HepG2 (cell line): ENCODE data around the gene TRPT1. TPM values are rescaled to one million over a fixed set of nuclear protein-coding genes. Genes with fewer than 3 reads are reported as not detected.

Experiments used
- ATAC-seq: fragments of 200-7000 bp; cut with Tn5 transposase; 3 replicates; pipeline ENCODE4 v1.9.1; 2020; ENCODE audit warnings: mild to moderate bottlenecking, moderate library complexity
- BruUV-seq: library from RNA; stranded (reverse); fragments of 400-500 nt; replicated peaks from 2 replicates; lab custom pipeline; 2021; lab: Mats Ljungman, UMichigan
- CTCF ChIA-PET: fragments of 300-600 bp; formaldehyde crosslinking; extraction: SDS; loops from one replicate; lab custom pipeline; 2021; ENCODE audit warnings: low total read pairs, inconsistent platforms, low intra/inter-chr PET ratio; lab: Yijun Ruan, JAX
- POLR2A ChIA-PET: fragments of 350-600 bp; sonication (Branson Sonifier 250); formaldehyde crosslinking; loops from one replicate; lab custom pipeline; 2020; ENCODE audit warnings: antibody characterized with exemption, inconsistent platforms; lab: Yijun Ruan, JAX
- DNase-seq: peaks from one replicate; pipeline ENCODE4 v3.0.0-alpha.2; 2015; ENCODE audit warnings: low spot score
- FAIRE-seq: peaks from 3 replicates; lab custom pipeline; 2011; peaks lifted over from hg19 to GRCh38; lab: Jason Lieb, UNC
- H2AFZ ChIP-seq: one replicate; pipeline ENCODE4 v1.6.1; 2011; ENCODE audit warnings: low read length, inconsistent platforms
- H3K27ac ChIP-seq: fragments of 300-600 bp; 3 replicates; pipeline ENCODE4 v1.8.0; 2011; ENCODE audit warnings: mixed run types, mild to moderate bottlenecking, mixed read lengths, low read length, inconsistent platforms; ENCODE audit not compliant: insufficient read depth; ENCODE audit errors: extremely low read length
- H3K27me3 ChIP-seq, 2 experiments: fragments of 200-600 bp in 1 of 2; 2 replicates in 1 of 2; 3 replicates in 1 of 2; pipeline versions ENCODE4 v1.6.0 to v1.8.0; 2011; ENCODE audit warnings: low read length in 2 of 2, mild to moderate bottlenecking in 2 of 2, moderate library complexity in 2 of 2, inconsistent platforms in 1 of 2; ENCODE audit not compliant: insufficient read depth in 2 of 2, control insufficient read depth in 1 of 2
- H3K36me3 ChIP-seq, 2 experiments: fragments of 200-600 bp in 1 of 2; replicated peaks in 1 of 2; 2 replicates in 1 of 2; 3 replicates in 1 of 2; pipeline versions ENCODE4 v1.5.1 to v1.8.0; 2011; ENCODE audit warnings: low read length in 2 of 2, inconsistent platforms in 1 of 2; ENCODE audit not compliant: insufficient read depth in 2 of 2, control insufficient read depth in 1 of 2
- H3K4me1 ChIP-seq: 2 replicates; pipeline ENCODE4 v1.5.1; 2012; ENCODE audit warnings: low read length, inconsistent platforms; ENCODE audit not compliant: insufficient read depth
- H3K4me2 ChIP-seq: 2 replicates; pipeline ENCODE4 v1.6.0; 2011; ENCODE audit warnings: low read depth, low read length, inconsistent platforms
- H3K4me3 ChIP-seq, 3 experiments: fragments of 200-600 bp in 1 of 3; sonication (generic), shearing (Covaris generic) in 1 of 3; replicated peaks in 1 of 3; 2 replicates each; pipeline ENCODE4 v1.5.1; 2011 to 2016; ENCODE audit warnings: low read length in 3 of 3, inconsistent platforms in 2 of 3, low read depth in 2 of 3, mild to moderate bottlenecking in 2 of 3, control low read depth in 1 of 3, mixed read lengths in 1 of 3; ENCODE audit not compliant: insufficient read depth in 1 of 3
- H3K79me2 ChIP-seq: one replicate; pipeline ENCODE4 v1.6.1; 2011; ENCODE audit warnings: low read length, inconsistent platforms; ENCODE audit not compliant: insufficient read depth
- H3K9ac ChIP-seq: 2 replicates; pipeline ENCODE4 v1.6.0; 2011; ENCODE audit warnings: mild to moderate bottlenecking, low read depth, low read length, inconsistent platforms; ENCODE audit not compliant: insufficient read depth
- H3K9me3 ChIP-seq: 2 replicates; pipeline ENCODE4 v1.5.1; 2012; ENCODE audit warnings: mild to moderate bottlenecking, low read length
- H4K20me1 ChIP-seq: 2 replicates; pipeline ENCODE4 v1.6.0; 2011; ENCODE audit warnings: inconsistent platforms, mild to moderate bottlenecking, low read length, moderate library complexity; ENCODE audit not compliant: insufficient read depth
- AGO1 ChIP-seq: fragments of 200-400 bp; formaldehyde crosslinking; IDR thresholded peaks from 2 replicates; pipeline ENCODE4 v1.6.1; 2017; ENCODE audit warnings: mild to moderate bottlenecking, low read depth, low read length, moderate library complexity; ENCODE audit not compliant: poor library complexity, severe bottlenecking
- AGO2 ChIP-seq: fragments of 200-400 bp; formaldehyde crosslinking; optimal IDR thresholded peaks from 2 replicates; pipeline ENCODE3; 2017; ENCODE audit warnings: mild to moderate bottlenecking, low read depth, low read length, moderate library complexity
- HNRNPK ChIP-seq: fragments of 200-400 bp; formaldehyde crosslinking; IDR thresholded peaks from 2 replicates; pipeline ENCODE4 v1.6.1; 2018; ENCODE audit warnings: low read length, low read depth, moderate library complexity, mild to moderate bottlenecking; ENCODE audit not compliant: poor library complexity, severe bottlenecking
- HNRNPL ChIP-seq: fragments of 200-400 bp; formaldehyde crosslinking; IDR thresholded peaks from 2 replicates; pipeline ENCODE4 v1.6.1; 2017; ENCODE audit warnings: mild to moderate bottlenecking, low read depth, low read length
- KDM2A ChIP-seq: sonication (generic); formaldehyde crosslinking; IDR thresholded peaks from 2 replicates; pipeline ENCODE4 v1.4.0; 2020; ENCODE audit warnings: low read depth, missing genetic modification reagents, borderline replicate concordance
- THYN1 ChIP-seq: sonication (generic); formaldehyde crosslinking; IDR thresholded peaks from 2 replicates; pipeline ENCODE4 v1.8.1; 2023; ENCODE audit warnings: low read depth, mild to moderate bottlenecking, moderate library complexity, missing genetic modification reagents, borderline replicate concordance
- ZC3H13 ChIP-seq: sonication (generic); formaldehyde crosslinking; IDR thresholded peaks from 2 replicates; pipeline ENCODE4 v1.8.1; 2023; ENCODE audit warnings: mild to moderate bottlenecking, missing genetic modification reagents, moderate library complexity
- ZFY ChIP-seq: sonication (generic); formaldehyde crosslinking; IDR thresholded peaks from 2 replicates; pipeline ENCODE4 v1.4.0; 2020; ENCODE audit warnings: missing genetic modification reagents
- ZNF644 ChIP-seq: IDR thresholded peaks from 2 replicates; pipeline ENCODE4 v1.6.1; 2016; ENCODE audit warnings: low read depth
- ZNF670 ChIP-seq: sonication (generic); formaldehyde crosslinking; IDR thresholded peaks from 2 replicates; pipeline ENCODE4 v1.8.0; 2022; ENCODE audit warnings: mild to moderate bottlenecking, missing genetic modification reagents, borderline replicate concordance
- ZNF773 ChIP-seq: sonication (generic); formaldehyde crosslinking; IDR thresholded peaks from 2 replicates; pipeline ENCODE4 v1.4.0; 2020; ENCODE audit warnings: missing genetic modification reagents, borderline replicate concordance
- WGBS: methylation state at CpG from one replicate; pipeline ENCODE4 v1.1.6; 2017; ENCODE audit warnings: low lambda C conversion rate; 5-methylcytosine and 5-hydroxymethylcytosine counted together
- in situ Hi-C: cut with HindIII; loops from 2 replicates; pipeline ENCODE4 v1.10.0; 2017; ENCODE audit warnings: low pct_unique_long_range_greater_than_20kb; ENCODE audit not compliant: extremely low pct_ligation_motif_present
- intact Hi-C: fragments of 100-400 bp; cut with micrococcal nuclease; formaldehyde crosslinking; loops from one replicate; pipeline ENCODE4 v1.10.0; 2022; ENCODE audit not compliant: unreplicated experiment
- polyA plus RNA-seq, 8 experiments: library from polyadenylated mRNA; depleted of rRNA in 3 of 8; stranded (reverse) in 7 of 8; unstranded in 1 of 8; fragments of >200 nt; fragmentation: Illumina TruSeq in 4 of 8; extraction: Trizol in 4 of 8; gene quantifications; 2 replicates each; pipeline versions ENCODE4 v1.2.1 to v1.2.3, GENCODE V29; 2011 to 2016; ENCODE audit warnings: low read depth in 4 of 8, missing spikeins in 1 of 8, mixed read lengths in 1 of 8; ENCODE audit not compliant: insufficient read depth in 1 of 8
- total RNA-seq, 5 experiments: library from RNA; depleted of rRNA; stranded (reverse); fragments of >200 nt; fragmentation: Illumina TruSeq; extraction: Trizol; gene quantifications; 2 replicates each; pipeline ENCODE4 v1.2.3, GENCODE V29; 2016; ENCODE audit warnings: low read depth in 1 of 5
- TF ChIP-seq, protein P1 (sequence below): sonication (generic); formaldehyde crosslinking; IDR thresholded peaks from 2 replicates; pipeline ENCODE4 v1.8.0; 2022; ENCODE audit warnings: low read depth, missing genetic modification reagents
- TF ChIP-seq, protein P2 (sequence below): sonication (generic); formaldehyde crosslinking; IDR thresholded peaks from 2 replicates; pipeline ENCODE4 v1.5.1; 2020; ENCODE audit warnings: mild to moderate bottlenecking, missing genetic modification reagents, borderline replicate concordance
- TF ChIP-seq, protein P3 (sequence below): sonication (generic); formaldehyde crosslinking; IDR thresholded peaks from 2 replicates; pipeline ENCODE4 v1.4.0; 2020; ENCODE audit warnings: missing genetic modification reagents

TRPT1 gene
- total and polyA plus RNA-seq, 2 of the 13 experiments (the other 11 are each of a cell fraction or from before 2014, with no cell fraction given): 24.8 to 40.7 TPM

DNA sequence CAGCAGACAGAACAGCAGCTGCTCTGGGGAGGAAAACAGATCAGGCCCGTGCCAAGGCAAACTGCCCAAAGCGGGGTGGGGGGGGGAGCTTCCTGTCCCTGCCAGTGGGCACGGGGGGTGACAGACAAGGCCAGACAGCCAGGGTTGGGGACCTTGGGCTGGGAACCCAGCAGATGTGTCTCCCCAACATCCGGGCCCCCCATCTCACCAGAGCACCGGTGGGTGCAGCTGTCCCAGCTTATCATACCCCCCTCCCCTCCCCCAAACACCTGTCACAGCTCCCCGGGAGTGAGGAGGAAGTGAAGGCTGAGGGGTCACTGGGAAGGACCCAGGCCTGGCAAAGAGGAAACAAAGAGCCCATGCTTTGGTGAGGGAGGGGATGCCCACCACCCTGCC is 19.4 kb upstream of the TRPT1 start:
- no TSS peak for BruUV-seq
- Histone ChIP-seq H3K9ac (peak overlapping the region; percentile 79), H3K27me3 (no peaks in the 10 kb centered on the region; a peak in 1 of 5 replicates), H3K4me1 (peaks cover 59% of the 10 kb centered on the region), H3K4me3 (peak overlapping the region; percentile 76 to 95 (median 79)), H3K9me3 (no peaks in the 10 kb centered on the region), H4K20me1 (no peaks in the 10 kb centered on the region), H3K27ac (peak overlapping the region; percentile 68), H3K4me2 (peak overlapping the region; percentile 82), H3K79me2 (peaks cover 26% of the 10 kb centered on the region), H3K36me3 (peaks cover 0 to 11% of the 10 kb centered on the region in 2 experiments; a peak in 2 of 5 replicates), H2AFZ (no peak overlapping the region)
- POLR2A ChIA-PET: interaction anchor here (1.0 to 8.3 kb wide), 5 partner anchors 8 to 58 kb away, joined by 3 to 113 read pairs (median 18); partner anchors contain the start of genes NUDT22, TRPT1 and VEGFB
- DNase-seq (no peak), ATAC-seq (no peak), FAIRE-seq (no peak)
- 58% methylated on average over 3 of the region's 6 CpGs for WGBS
- in situ Hi-C loops (no loop called here), intact Hi-C loops (loop anchor here (5.0 kb wide), 1 partner anchor 57 kb away; the partner anchor contains the start of gene CATSPERZ)
- CTCF ChIA-PET: no interaction called here
- TF ChIP-seq AGO1: peak; percentile 20
- TF ChIP-seq, protein P1, sequence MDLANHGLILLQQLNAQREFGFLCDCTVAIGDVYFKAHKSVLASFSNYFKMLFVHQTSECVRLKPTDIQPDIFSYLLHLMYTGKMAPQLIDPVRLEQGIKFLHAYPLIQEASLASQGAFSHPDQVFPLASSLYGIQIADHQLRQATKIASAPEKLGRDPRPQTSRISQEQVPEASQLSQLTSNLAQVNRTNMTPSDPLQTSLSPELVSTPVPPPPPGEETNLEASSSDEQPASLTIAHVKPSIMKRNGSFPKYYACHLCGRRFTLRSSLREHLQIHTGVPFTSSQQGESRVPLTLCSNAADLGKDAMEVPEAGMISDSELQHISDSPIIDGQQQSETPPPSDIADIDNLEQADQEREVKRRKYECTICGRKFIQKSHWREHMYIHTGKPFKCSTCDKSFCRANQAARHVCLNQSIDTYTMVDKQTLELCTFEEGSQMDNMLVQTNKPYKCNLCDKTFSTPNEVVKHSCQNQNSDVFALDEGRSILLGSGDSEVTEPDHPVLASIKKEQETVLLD (CRISPR knock-in tag): 0 out of 2 replicates have a peak, but pooled peaks have one; percentile 23
- TF ChIP-seq ZNF773 (CRISPR knock-in tag): 0 out of 2 replicates have a peak, but pooled peaks have one; percentile 2
- peak; percentile 63 for TF ChIP-seq AGO2
- TF ChIP-seq HNRNPK: peak; percentile 30
- TF ChIP-seq THYN1 (CRISPR knock-in tag): no peak
- TF ChIP-seq, protein P2, sequence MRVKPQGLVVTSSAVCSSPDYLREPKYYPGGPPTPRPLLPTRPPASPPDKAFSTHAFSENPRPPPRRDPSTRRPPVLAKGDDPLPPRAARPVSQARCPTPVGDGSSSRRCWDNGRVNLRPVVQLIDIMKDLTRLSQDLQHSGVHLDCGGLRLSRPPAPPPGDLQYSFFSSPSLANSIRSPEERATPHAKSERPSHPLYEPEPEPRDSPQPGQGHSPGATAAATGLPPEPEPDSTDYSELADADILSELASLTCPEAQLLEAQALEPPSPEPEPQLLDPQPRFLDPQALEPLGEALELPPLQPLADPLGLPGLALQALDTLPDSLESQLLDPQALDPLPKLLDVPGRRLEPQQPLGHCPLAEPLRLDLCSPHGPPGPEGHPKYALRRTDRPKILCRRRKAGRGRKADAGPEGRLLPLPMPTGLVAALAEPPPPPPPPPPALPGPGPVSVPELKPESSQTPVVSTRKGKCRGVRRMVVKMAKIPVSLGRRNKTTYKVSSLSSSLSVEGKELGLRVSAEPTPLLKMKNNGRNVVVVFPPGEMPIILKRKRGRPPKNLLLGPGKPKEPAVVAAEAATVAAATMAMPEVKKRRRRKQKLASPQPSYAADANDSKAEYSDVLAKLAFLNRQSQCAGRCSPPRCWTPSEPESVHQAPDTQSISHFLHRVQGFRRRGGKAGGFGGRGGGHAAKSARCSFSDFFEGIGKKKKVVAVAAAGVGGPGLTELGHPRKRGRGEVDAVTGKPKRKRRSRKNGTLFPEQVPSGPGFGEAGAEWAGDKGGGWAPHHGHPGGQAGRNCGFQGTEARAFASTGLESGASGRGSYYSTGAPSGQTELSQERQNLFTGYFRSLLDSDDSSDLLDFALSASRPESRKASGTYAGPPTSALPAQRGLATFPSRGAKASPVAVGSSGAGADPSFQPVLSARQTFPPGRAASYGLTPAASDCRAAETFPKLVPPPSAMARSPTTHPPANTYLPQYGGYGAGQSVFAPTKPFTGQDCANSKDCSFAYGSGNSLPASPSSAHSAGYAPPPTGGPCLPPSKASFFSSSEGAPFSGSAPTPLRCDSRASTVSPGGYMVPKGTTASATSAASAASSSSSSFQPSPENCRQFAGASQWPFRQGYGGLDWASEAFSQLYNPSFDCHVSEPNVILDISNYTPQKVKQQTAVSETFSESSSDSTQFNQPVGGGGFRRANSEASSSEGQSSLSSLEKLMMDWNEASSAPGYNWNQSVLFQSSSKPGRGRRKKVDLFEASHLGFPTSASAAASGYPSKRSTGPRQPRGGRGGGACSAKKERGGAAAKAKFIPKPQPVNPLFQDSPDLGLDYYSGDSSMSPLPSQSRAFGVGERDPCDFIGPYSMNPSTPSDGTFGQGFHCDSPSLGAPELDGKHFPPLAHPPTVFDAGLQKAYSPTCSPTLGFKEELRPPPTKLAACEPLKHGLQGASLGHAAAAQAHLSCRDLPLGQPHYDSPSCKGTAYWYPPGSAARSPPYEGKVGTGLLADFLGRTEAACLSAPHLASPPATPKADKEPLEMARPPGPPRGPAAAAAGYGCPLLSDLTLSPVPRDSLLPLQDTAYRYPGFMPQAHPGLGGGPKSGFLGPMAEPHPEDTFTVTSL (CRISPR knock-in tag): 0 out of 2 replicates have a peak, but pooled peaks have one; percentile 18
- peak; percentile 4; the same call in 1 of the 2 replicates for TF ChIP-seq KDM2A (CRISPR knock-in tag)
- TF ChIP-seq ZFY (CRISPR knock-in tag): no peak
- TF ChIP-seq, protein P3, sequence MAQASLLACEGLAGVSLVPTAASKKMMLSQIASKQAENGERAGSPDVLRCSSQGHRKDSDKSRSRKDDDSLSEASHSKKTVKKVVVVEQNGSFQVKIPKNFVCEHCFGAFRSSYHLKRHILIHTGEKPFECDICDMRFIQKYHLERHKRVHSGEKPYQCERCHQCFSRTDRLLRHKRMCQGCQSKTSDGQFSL (CRISPR knock-in tag): peak; percentile 49; the same call in 1 of the 2 replicates
- TF ChIP-seq HNRNPL: peak; percentile 62; the same call in 1 of the 2 replicates
- 0 out of 2 replicates have a peak, but pooled peaks have one; percentile 49 for TF ChIP-seq ZC3H13
- no peak for TF ChIP-seq ZNF644 (CRISPR knock-in tag)
- no peak for TF ChIP-seq ZNF670
